ENCODE data around the gene KCNG2.

KCNG2 gene

GRCh38 chr18:79917853-79918614 is 120.3 kb downstream of the KCNG2 start:
- DNase-seq = no peak

GRCh38 chr18:79918615-79919011 is 120.9 kb downstream of the KCNG2 start:
- no peak for DNase-seq

- DNase-seq = no peak
These were observed 121.4 kb downstream of the KCNG2 start for GRCh38 chr18:79919089-79919488.

GRCh38 chr18:79921984-79922965 is 124.5 kb downstream of the KCNG2 start:
- DNase-seq = no peak

GRCh38 chr18:79922971-79923411 is 125.3 kb downstream of the KCNG2 start:
- no peak for DNase-seq

- DNase-seq = no peak
These were observed 126.3 kb downstream of the KCNG2 start for GRCh38 chr18:79923896-79924585.

- DNase-seq = peak in 22 of 56 donors; percentile 18 to 63 (median 46)
These were observed 127.3 kb downstream of the KCNG2 start for GRCh38 chr18:79924814-79925731.

GRCh38 chr18:79926306-79926705 is 128.6 kb downstream of the KCNG2 start:
- no peak for DNase-seq

GRCh38 chr18:79926715-79927606 is 129.2 kb downstream of the KCNG2 start:
- DNase-seq = no peak

GRCh38 chr18:79927607-79928562 is 130.1 kb downstream of the KCNG2 start:
- no peak for DNase-seq

- no peak for DNase-seq
These were observed 130.8 kb downstream of the KCNG2 start for GRCh38 chr18:79928563-79928960.

GRCh38 chr18:79930020-79930642 is 132.4 kb downstream of the KCNG2 start:
- DNase-seq = no peak

- no peak for DNase-seq
These were observed 133.7 kb downstream of the KCNG2 start for GRCh38 chr18:79931475-79931874.

GRCh38 chr18:79932907-79933306 is 135.2 kb downstream of the KCNG2 start:
- DNase-seq = no peak

GRCh38 chr18:79933765-79934164 is 136.0 kb downstream of the KCNG2 start:
- DNase-seq = no peak

GRCh38 chr18:79934311-79935097 is 136.8 kb downstream of the KCNG2 start:
- DNase-seq = peak in 1 of 56 donors; percentile 12

GRCh38 chr18:79935098-79935480 is 137.4 kb downstream of the KCNG2 start:
- DNase-seq = no peak
